ENCODE data around the gene CDH4. TPM values are rescaled to one million over a fixed set of nuclear protein-coding genes. Genes with fewer than 3 reads are reported as not detected.
A peak's percentile ranks its signal among the peaks of the same experiment; 100 is the strongest.

Gene CDH4
- total RNA-seq, 1 experiment from 2014 or later: not detected

- ChIA-PET CTCF (no interaction called here), POLR2A (no interaction called here)
- H3K9me3 ChIP-seq (ENCODE audit: control insufficient read depth, insufficient read depth, low read depth, low read length): no peaks in the 10 kb centered on the region
- intact Hi-C loops (cut with micrococcal nuclease; ENCODE audit: unreplicated experiment): no loop called here
- no peaks in the 10 kb centered on the region for H3K4me1 ChIP-seq (ENCODE audit: control insufficient read depth, insufficient read depth, low read length)
- H3K36me3 ChIP-seq (ENCODE audit: control insufficient read depth, insufficient read depth, low read length): no peaks in the 10 kb centered on the region
- peaks cover 3% of the 10 kb centered on the region; the same call in 1 of the 2 replicates for H3K27me3 ChIP-seq (ENCODE audit: control insufficient read depth, insufficient read depth, low read length)
- in situ Hi-C loops (cut with HindIII; ENCODE audit: low pct_unique_long_range_greater_than_20kb, low sequenced_read_pairs): no loop called here
- BruUV-seq (replicated peaks): no TSS peak
- H3K27ac ChIP-seq (ENCODE audit: low read length): no peak overlapping the region
- DNase-seq (ENCODE audit: low read depth, low spot score) (no peak), ATAC-seq (no peak)
- no peak for TF ChIP-seq TCF7L2 (IDR thresholded peaks at IDR 0.05; ENCODE audit: low read depth, low read length)
- TF ChIP-seq POLR2AphosphoS5 (IDR thresholded peaks at IDR 0.05; ENCODE audit: low read depth, low read length): no peak
- no peak for TF ChIP-seq REST (IDR thresholded peaks at IDR 0.05; ENCODE audit: insufficient read depth in 1 of 2, low read depth in 2 of 2, low read length in 1 of 2)
- no peak for TF ChIP-seq CTCF (IDR thresholded peaks at IDR 0.05)
- TF ChIP-seq SIN3A (IDR thresholded peaks at IDR 0.05; ENCODE audit: borderline replicate concordance, insufficient read depth, low read depth, low read length): no peak
- no peak overlapping the region for H3K4me3 ChIP-seq (ENCODE audit: low read depth in 2 of 2, low read length in 2 of 2)
These were observed 133.7 kb downstream of the CDH4 start for GRCh38 chr20:61385731-61386130.

GRCh38 chr20:61387204-61387953 lies 135.3 kb downstream of the CDH4 start:
- H3K4me1 ChIP-seq (ENCODE audit: control insufficient read depth, insufficient read depth, low read length): no peaks in the 10 kb centered on the region
- POLR2A ChIA-PET: no interaction called here
- in situ Hi-C loops (cut with HindIII; ENCODE audit: low pct_unique_long_range_greater_than_20kb, low sequenced_read_pairs): no loop called here
- no peak for TF ChIP-seq REST (IDR thresholded peaks at IDR 0.05; ENCODE audit: insufficient read depth in 1 of 2, low read depth in 2 of 2, low read length in 1 of 2)
- no peak for TF ChIP-seq CTCF (IDR thresholded peaks at IDR 0.05)
- no peak for TF ChIP-seq TCF7L2 (IDR thresholded peaks at IDR 0.05; ENCODE audit: low read depth, low read length)
- no peak for TF ChIP-seq SIN3A (IDR thresholded peaks at IDR 0.05; ENCODE audit: borderline replicate concordance, insufficient read depth, low read depth, low read length)
- no peak for TF ChIP-seq POLR2AphosphoS5 (IDR thresholded peaks at IDR 0.05; ENCODE audit: low read depth, low read length)
- H3K9me3 ChIP-seq (ENCODE audit: control insufficient read depth, insufficient read depth, low read depth, low read length): no peaks in the 10 kb centered on the region
- CTCF ChIA-PET: no interaction called here
- intact Hi-C loops (cut with micrococcal nuclease; ENCODE audit: unreplicated experiment): no loop called here
- no peaks in the 10 kb centered on the region for H3K36me3 ChIP-seq (ENCODE audit: control insufficient read depth, insufficient read depth, low read length)
- BruUV-seq (replicated peaks): no TSS peak
- no peak for DNase-seq (ENCODE audit: low read depth, low spot score)
- H3K4me3 ChIP-seq (ENCODE audit: low read depth in 2 of 2, low read length in 2 of 2): no peak overlapping the region
- peaks cover 3% of the 10 kb centered on the region; the same call in 1 of the 2 replicates for H3K27me3 ChIP-seq (ENCODE audit: control insufficient read depth, insufficient read depth, low read length)
- no peak overlapping the region for H3K27ac ChIP-seq (ENCODE audit: low read length)
- ATAC-seq: peak; percentile 62; the same call in 1 of the 2 replicates
